Right renal pelvis (tissue), 4 donors: ENCODE measurements around the gene KCNJ6. TPM values are rescaled to one million over a fixed set of nuclear protein-coding genes. Genes with fewer than 3 reads are reported as not detected.
A peak's percentile ranks its signal among the peaks of the same experiment; 100 is the strongest.
"Not testable (repeated sequence)": the region's sequence is repeated elsewhere in the genome, so short reads cannot be mapped to it uniquely, and the experiment has no call there.

Experiments
- DNase-seq, 4 donors: peaks; one replicate each; pipeline ENCODE4 v3.0.0-alpha.2; 2013; ENCODE audit warnings: low read depth in 4 of 4, low spot score in 3 of 4, missing footprints in 1 of 4
- polyA plus RNA-seq, 4 donors: library from polyadenylated mRNA; unstranded; fragments of 120-200 nt; gene quantifications; one replicate each; pipeline ENCODE4 v1.2.1, GENCODE V29; 2013; ENCODE audit not compliant: insufficient read length in 4 of 4

The KCNJ6 gene
- polyA plus RNA-seq, 4 donors: 0.18 to 0.35 (median 0.31) TPM

GRCh38 chr21:37658817-37659458 is 257.3 kb downstream of the KCNJ6 start:
- DNase-seq: peak; percentile 26 to 66 (median 54)

GRCh38 chr21:37658121-37658816 is 258.0 kb downstream of the KCNJ6 start:
- DNase-seq: no peak

DNA sequence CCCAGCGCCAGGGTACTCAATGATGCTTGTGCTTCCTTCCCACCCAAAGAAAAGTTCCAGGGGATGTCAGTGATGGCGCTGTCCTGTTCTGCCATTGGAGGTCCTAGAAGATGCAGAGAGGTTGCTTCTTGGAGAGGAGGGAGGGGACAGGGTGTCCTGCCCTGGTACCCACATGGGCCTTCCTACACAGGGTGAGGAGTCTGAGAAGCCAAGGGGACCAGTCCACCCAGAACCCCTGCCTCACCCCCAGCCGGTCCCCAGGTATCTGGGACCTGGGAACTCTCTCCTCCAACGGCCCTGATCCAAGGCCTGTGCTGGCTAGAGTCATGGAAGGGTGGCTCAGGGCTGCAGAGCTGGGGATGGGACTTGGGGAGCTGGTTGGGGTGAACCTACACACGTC is 259.4 kb downstream of the KCNJ6 start:
- DNase-seq: no peak

DNA sequence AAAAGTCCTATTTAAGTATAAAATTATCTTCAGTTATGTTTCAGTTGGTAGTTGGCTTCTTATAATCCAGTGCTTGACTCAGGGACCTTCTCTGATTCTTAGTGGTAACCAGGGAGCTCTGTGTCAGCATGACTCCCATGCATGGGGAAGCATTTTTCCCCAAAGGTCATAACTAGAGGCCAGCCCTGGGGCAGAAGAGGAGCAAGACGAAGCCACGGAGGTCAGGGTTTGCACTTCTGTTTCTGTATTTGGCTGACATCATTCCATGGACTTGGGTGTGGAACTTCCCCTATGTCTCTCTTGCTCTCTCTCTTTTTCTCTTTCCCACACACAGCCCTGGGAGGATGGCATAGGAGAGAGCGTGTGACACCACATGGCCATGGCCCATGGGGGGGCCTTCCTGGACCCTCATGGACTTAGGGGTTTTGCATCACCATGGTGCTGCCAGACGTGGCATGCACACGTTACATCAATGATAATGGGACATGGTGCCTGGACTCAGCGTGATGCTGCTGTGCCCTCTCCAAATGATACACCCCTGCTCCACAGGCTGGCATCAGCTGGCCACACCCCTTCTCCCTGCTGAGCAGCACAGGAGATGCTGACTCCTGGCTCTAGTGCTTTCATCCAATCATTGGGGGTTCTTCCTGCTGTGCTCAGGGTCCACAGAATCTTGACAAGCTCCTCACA is 260.5 kb downstream of the KCNJ6 start:
- DNase-seq: no peak

GRCh38 chr21:37654596-37654995 is 261.7 kb downstream of the KCNJ6 start:
- DNase-seq: no peak

DNA sequence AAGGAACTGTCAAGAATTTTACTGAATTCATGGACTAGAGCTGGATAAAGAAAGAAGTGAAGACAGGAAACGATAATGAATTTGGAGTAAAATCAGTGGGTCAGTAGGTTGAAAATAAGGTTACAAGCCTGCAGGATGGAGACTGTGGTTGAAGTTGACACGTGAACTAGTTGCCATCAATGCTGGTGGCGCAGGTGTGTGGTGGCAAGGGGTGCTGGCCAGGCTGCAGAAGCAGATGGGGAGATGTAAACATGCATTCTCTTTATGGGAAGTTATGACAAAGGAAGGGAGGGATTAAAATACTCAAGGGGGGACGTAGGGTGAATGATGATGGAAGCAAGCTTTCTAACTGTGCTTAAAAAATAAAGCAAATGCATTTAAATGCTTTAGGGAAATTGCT is 263.1 kb downstream of the KCNJ6 start:
- no peak for DNase-seq

DNA sequence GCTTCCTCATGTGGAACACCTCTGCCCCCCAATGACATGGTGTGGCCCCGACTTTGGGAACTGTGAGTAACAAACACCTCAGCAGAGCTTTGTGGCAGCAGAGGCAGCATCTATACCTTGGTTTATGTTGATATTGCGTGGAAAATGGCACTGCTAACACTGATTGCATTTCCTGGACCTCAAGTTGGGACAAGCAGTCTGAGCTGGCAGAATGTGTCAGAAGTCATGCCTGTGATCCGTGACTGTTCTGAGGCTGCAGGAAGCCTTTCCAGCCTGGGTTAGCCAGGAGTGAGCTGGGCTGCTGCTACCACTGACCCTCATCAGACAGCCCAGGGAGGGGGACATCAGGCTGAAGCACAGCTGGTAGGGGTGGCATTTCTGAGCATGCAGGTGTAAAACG is 268.5 kb downstream of the KCNJ6 start:
- DNase-seq: no peak

DNA sequence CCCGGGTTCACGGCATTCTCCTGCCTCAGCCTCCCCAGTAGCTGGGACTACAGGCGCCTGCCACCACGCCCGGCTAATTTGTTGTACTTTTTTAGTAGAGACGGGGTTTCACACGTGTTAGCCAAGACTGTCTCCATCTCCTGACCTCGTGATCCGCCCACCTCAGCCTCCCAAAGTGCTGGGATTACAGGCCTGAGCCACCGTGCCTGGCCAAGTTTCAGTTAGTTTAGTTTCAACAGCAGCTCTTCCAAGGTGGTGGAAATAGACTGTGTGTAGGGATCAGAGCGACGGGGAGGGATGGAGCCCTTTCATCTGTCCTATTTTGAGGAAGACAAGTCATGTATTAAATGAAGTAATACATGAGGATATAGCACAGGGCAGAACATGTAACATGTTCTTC is 269.5 kb downstream of the KCNJ6 start:
- DNase-seq: not testable (repeated sequence)

DNA sequence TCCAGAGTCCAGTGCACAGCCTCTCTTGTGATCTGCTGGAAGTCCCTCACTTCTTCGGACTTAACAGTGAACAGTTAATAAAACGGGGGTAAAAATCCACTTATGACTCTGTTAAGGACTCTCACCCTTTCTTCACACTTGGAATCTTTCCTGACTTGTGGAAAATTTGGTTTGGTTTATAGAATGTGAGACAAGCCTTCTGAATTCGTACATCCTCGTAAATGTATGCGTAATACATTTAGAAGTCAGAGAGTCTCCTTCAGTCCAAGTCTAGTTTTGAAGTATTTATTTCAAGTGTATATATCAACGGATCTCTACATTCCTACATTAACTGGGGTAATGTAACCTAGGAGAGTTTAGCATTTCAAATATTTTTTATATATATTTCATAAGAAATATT is 270.4 kb downstream of the KCNJ6 start:
- no peak for DNase-seq

DNA sequence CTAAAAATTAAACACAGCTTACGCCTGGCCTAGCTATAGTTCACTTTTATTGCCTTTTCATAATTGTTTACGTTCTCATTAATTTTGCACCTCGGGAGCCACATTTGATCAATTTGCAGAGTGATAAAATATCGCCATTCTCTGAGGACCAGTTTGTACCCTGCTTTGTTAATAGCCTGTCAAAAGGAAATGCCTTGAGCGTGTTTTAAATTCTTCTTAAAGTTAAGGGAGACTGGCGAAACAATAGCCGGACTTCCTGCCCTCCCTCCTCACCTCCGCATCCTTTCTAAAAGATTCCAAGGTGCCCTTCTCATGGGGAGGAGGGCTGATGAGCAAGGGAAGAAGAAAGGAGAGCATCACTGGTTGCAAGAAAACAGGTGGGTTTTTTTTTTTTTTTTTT is 271.6 kb downstream of the KCNJ6 start:
- no peak for DNase-seq

DNA sequence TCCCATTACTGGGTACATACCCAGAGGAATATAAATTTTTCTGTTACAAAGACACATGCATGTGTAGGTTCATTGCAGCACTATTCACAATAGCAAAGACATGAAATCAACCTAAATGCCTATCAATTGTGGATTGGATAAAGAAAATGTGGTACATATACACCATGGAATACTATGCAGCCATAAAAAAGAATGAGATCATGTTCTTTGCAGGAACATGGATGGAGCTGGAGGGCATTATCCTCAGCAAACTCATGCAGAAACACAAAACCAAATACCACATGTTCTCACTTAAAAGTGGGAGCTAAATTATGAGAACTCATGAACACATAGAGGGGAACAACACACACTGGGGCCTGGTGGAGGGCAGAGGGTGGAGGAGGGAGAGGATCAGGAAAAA is 272.4 kb downstream of the KCNJ6 start:
- DNase-seq: not testable (repeated sequence)

GRCh38 chr21:37642493-37642892 is 273.8 kb downstream of the KCNJ6 start:
- no peak for DNase-seq

GRCh38 chr21:37639756-37640155 is 276.5 kb downstream of the KCNJ6 start:
- no peak for DNase-seq

DNA sequence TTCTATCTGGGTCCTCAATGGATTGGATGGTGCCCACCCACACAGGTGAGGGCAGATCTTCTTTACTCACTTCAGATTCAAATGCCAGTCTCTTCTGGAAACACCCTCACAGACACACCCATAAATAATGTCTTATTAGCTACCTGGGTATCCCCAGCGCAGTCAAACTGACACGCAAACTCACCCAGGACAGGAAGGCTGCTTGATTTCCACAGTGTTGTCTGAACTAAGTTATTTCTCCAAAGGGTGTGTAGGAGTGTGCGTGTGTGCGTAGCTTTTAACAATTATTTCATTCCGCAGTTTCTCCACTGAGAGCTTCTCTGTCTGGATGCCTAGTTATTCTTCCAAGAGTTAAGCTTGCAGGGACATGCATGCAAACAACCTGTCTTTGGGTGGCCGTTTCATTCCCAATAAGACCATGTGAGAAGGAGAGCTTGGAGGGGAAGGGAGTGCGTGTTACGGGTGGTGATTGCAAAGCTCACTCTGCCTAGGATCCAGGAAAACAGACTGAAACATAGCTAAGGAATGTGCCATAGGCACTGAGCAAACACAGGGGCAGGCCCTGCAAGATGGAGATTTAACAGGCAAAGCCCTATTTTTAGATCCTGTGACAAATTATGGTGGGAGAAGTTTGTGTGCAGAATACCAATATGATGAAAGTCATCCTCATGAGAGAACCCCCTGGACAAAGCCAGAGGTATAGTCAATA is 280.0 kb downstream of the KCNJ6 start:
- no peak for DNase-seq

- no peak for DNase-seq
These were observed 284.7 kb downstream of the KCNJ6 start for GRCh38 chr21:37631319-37632117.

- no peak for DNase-seq
These were observed 285.4 kb downstream of the KCNJ6 start for GRCh38 chr21:37630872-37631271.

GRCh38 chr21:37628362-37628761 is 287.9 kb downstream of the KCNJ6 start:
- DNase-seq: no peak

DNA sequence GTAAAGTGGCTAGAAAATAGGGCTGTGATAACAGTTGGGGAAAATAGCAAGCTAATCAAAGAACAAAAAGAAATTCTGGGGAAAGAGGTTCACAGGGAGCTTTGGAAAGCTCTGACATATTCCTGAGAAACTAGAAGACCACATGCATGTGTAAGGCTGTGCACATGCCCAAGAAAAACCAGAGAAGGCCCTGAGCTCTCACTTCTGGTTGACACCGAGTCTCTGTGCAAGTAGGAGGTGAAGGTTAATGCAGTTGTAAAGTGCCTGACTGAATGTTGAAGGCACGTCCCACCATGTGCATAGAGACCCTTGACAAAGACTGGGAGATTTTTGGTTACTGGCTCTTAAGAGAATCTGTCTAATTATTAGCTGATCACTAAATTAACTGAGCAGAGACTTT is 288.7 kb downstream of the KCNJ6 start:
- DNase-seq: no peak

DNA sequence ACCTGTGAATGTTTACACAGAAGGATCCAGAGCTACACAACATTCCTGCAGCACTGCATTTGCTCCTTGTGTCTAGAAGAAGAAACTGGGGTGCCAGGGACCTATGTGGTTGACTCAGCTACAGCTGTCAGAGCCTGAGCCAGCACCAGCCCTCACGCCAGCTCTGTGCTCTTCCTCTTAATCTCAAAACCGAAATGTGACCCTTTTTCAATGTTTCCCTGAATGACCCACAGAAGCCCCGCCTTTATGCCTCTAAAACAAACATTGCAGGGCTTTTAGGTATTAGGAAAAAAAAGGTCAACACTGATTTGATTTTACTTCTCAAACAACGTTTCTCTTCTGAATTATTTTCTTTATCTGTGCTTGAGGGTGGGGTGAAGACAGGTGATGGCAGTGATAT is 289.2 kb downstream of the KCNJ6 start:
- no peak for DNase-seq

- no peak for DNase-seq
These were observed 289.9 kb downstream of the KCNJ6 start for GRCh38 chr21:37626320-37626719.
